ENCODE results near the gene CHRFAM7A.
"Not testable (repeated sequence)": the region's sequence is repeated elsewhere in the genome, so short reads cannot be mapped to it uniquely, and the experiment has no call there.

GRCh38 chr15:30321063-30321462 is 72.3 kb downstream of the CHRFAM7A start:
- TF ChIP-seq, protein P1, sequence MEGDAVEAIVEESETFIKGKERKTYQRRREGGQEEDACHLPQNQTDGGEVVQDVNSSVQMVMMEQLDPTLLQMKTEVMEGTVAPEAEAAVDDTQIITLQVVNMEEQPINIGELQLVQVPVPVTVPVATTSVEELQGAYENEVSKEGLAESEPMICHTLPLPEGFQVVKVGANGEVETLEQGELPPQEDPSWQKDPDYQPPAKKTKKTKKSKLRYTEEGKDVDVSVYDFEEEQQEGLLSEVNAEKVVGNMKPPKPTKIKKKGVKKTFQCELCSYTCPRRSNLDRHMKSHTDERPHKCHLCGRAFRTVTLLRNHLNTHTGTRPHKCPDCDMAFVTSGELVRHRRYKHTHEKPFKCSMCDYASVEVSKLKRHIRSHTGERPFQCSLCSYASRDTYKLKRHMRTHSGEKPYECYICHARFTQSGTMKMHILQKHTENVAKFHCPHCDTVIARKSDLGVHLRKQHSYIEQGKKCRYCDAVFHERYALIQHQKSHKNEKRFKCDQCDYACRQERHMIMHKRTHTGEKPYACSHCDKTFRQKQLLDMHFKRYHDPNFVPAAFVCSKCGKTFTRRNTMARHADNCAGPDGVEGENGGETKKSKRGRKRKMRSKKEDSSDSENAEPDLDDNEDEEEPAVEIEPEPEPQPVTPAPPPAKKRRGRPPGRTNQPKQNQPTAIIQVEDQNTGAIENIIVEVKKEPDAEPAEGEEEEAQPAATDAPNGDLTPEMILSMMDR (IDR thresholded peaks at IDR 0.05) = not testable (repeated sequence)
- TF ChIP-seq POLR2A (IDR thresholded peaks at IDR 0.05) = not testable (repeated sequence)

Measured in lower leg skin (tissue), 3 donors.